Endothelial cell of umbilical vein (primary cell): ENCODE results near the gene CBFA2T3. TPM values are rescaled to one million over a fixed set of nuclear protein-coding genes. Genes with fewer than 3 reads are reported as not detected.

ENCODE experiments used
- BruUV-seq: library from RNA; stranded (reverse); fragments of 400-500 nt; replicated peaks from 2 replicates; lab custom pipeline; 2021; lab: Mats Ljungman, UMichigan
- CTCF ChIA-PET: fragments of 300-600, 350-600 bp; sonication (Branson Sonifier 250); formaldehyde crosslinking; loops from one replicate; lab custom pipeline; 2021; ENCODE audit warnings: antibody characterized with exemption, inconsistent platforms; lab: Charles Lee
- POLR2A ChIA-PET: fragments of 300-600, 350-600 bp; sonication (Branson Sonifier 250); formaldehyde crosslinking; loops from one replicate; lab custom pipeline; 2021; ENCODE audit warnings: antibody characterized with exemption, inconsistent platforms; lab: Charles Lee
- DNase-seq: peaks from one replicate; pipeline ENCODE4 v3.0.0-alpha.2; 2011; ENCODE audit warnings: low read depth, low spot score
- FAIRE-seq: peaks from 2 replicates; lab custom pipeline; 2011; peaks lifted over from hg19 to GRCh38; lab: Jason Lieb, UNC
- H2AFZ ChIP-seq: 2 replicates; pipeline ENCODE4 v1.6.0; 2012; ENCODE audit warnings: low read depth, low read length, control low read depth, inconsistent platforms
- H3K27ac ChIP-seq: 2 replicates; pipeline ENCODE4 v1.5.1; 2011; ENCODE audit warnings: low read depth, mild to moderate bottlenecking, control low read depth, low read length, moderate library complexity; ENCODE audit not compliant: insufficient read depth
- H3K27me3 ChIP-seq, 2 experiments: 2 replicates each; pipeline versions ENCODE4 v1.6.0 to v1.6.1; 2011; ENCODE audit warnings: low read length in 2 of 2, mixed read lengths in 1 of 2; ENCODE audit not compliant: control insufficient read depth in 2 of 2, insufficient read depth in 2 of 2
- H3K36me3 ChIP-seq, 2 experiments: 2 replicates in 1 of 2; 3 replicates in 1 of 2; pipeline ENCODE4 v1.5.1; 2011; ENCODE audit warnings: low read length in 2 of 2, mild to moderate bottlenecking in 1 of 2, moderate library complexity in 1 of 2; ENCODE audit not compliant: control insufficient read depth in 2 of 2, insufficient read depth in 2 of 2; ENCODE audit errors: extremely low read depth in 1 of 2
- H3K4me1 ChIP-seq: 3 replicates; pipeline ENCODE4 v1.5.1; 2011; ENCODE audit warnings: mild to moderate bottlenecking, low read length; ENCODE audit not compliant: control insufficient read depth, insufficient read depth; ENCODE audit errors: extremely low read depth
- H3K4me2 ChIP-seq: 2 replicates; pipeline ENCODE4 v1.6.1; 2011; ENCODE audit warnings: low read length, control low read depth, mixed read lengths; ENCODE audit not compliant: insufficient read depth
- H3K4me3 ChIP-seq, 3 experiments: fragments of 200-600 bp in 1 of 3; sonication (generic), shearing (Covaris generic) in 1 of 3; replicated peaks in 1 of 3; 2 replicates each; pipeline ENCODE4 v1.5.1; 2011 to 2016; ENCODE audit warnings: control low read depth in 3 of 3, low read length in 3 of 3, mild to moderate bottlenecking in 2 of 3, inconsistent platforms in 1 of 3, low read depth in 1 of 3, moderate library complexity in 1 of 3; ENCODE audit not compliant: insufficient read depth in 1 of 3
- H3K79me2 ChIP-seq: 2 replicates; pipeline ENCODE4 v1.6.0; 2012; ENCODE audit warnings: low read length, inconsistent platforms; ENCODE audit not compliant: control insufficient read depth, insufficient read depth
- H3K9ac ChIP-seq: replicated peaks from 2 replicates; pipeline ENCODE3; 2011; ENCODE audit warnings: low read length, control low read depth; ENCODE audit not compliant: insufficient read depth; ENCODE audit errors: extremely low read depth
- H3K9me1 ChIP-seq: replicated peaks from 3 replicates; pipeline ENCODE4 v1.6.0; 2011; ENCODE audit warnings: mild to moderate bottlenecking, low read length; ENCODE audit not compliant: control insufficient read depth, insufficient read depth; ENCODE audit errors: extremely low read depth
- H3K9me3 ChIP-seq: replicated peaks from 2 replicates; pipeline ENCODE4 v1.5.1; 2012; ENCODE audit warnings: low read length, inconsistent platforms; ENCODE audit not compliant: control insufficient read depth, insufficient read depth
- H4K20me1 ChIP-seq: replicated peaks from 2 replicates; pipeline ENCODE3; 2011; ENCODE audit warnings: mild to moderate bottlenecking, low read length; ENCODE audit not compliant: control insufficient read depth, insufficient read depth; ENCODE audit errors: extremely low read depth
- CTCF ChIP-seq, 2 donors: IDR thresholded peaks; 1 replicate in 1 of 2; 2 replicates in 1 of 2; pipeline ENCODE4 v1.5.1; 2011; ENCODE audit warnings: low read length in 2 of 2, mild to moderate bottlenecking in 2 of 2, moderate library complexity in 2 of 2, control low read depth in 1 of 2, inconsistent platforms in 1 of 2, low read depth in 1 of 2; ENCODE audit not compliant: insufficient read depth in 1 of 2; ENCODE audit errors: extremely low read depth in 1 of 2
- EZH2 ChIP-seq: IDR thresholded peaks from 2 replicates; pipeline ENCODE4 v1.6.1; 2012; ENCODE audit warnings: borderline replicate concordance, low read depth, mild to moderate bottlenecking, moderate library complexity, low read length, inconsistent platforms; ENCODE audit not compliant: severe bottlenecking
- FOS ChIP-seq: IDR thresholded peaks from 2 replicates; pipeline ENCODE4 v1.6.1; 2011; ENCODE audit warnings: mild to moderate bottlenecking, low read length, moderate library complexity, borderline replicate concordance; ENCODE audit not compliant: insufficient read depth
- GATA2 ChIP-seq: IDR thresholded peaks from 2 replicates; pipeline ENCODE4 v1.7.0; 2011; ENCODE audit warnings: low read depth, mild to moderate bottlenecking, moderate library complexity, mixed read lengths, low read length; ENCODE audit not compliant: insufficient read length, insufficient read depth
- JUN ChIP-seq: IDR thresholded peaks from 2 replicates; pipeline ENCODE4 v1.6.1; 2011; ENCODE audit warnings: borderline replicate concordance, low read depth; ENCODE audit not compliant: insufficient read length, insufficient read depth
- MAX ChIP-seq: IDR thresholded peaks from 2 replicates; pipeline ENCODE4 v1.6.1; 2011; ENCODE audit not compliant: insufficient read depth, insufficient read length
- MYC ChIP-seq: IDR thresholded peaks from one replicate; pipeline ENCODE4 v1.6.1; 2011; ENCODE audit warnings: mild to moderate bottlenecking, low read depth, low read length
- POLR2A ChIP-seq: IDR thresholded peaks from 2 replicates; pipeline ENCODE4 v1.6.1; 2012; ENCODE audit warnings: low read depth, mild to moderate bottlenecking, control low read depth, low read length
- POLR2AphosphoS5 ChIP-seq: IDR thresholded peaks from 2 replicates; pipeline ENCODE4 v1.6.1; 2012; ENCODE audit warnings: low read depth, mild to moderate bottlenecking, control low read depth, low read length, moderate library complexity; ENCODE audit not compliant: insufficient read depth
- dilution Hi-C: fragments of 300-500 bp; cut with MboI; formaldehyde crosslinking; loops from one replicate; pipeline ENCODE4 v1.15.0; 2019; ENCODE audit warnings: low sequenced_read_pairs; ENCODE audit not compliant: extremely low pct_ligation_motif_present
- intact Hi-C: fragments of 100-400 bp; cut with micrococcal nuclease; formaldehyde crosslinking; loops from one replicate; pipeline ENCODE4 v1.10.0; 2022
- polyA plus RNA-seq, 4 experiments: library from polyadenylated mRNA; depleted of rRNA in 3 of 4; stranded (reverse) in 3 of 4; unstranded in 1 of 4; fragments of >200 nt; gene quantifications; 2 replicates each; pipeline versions ENCODE4 v1.2.1 to v1.2.3, GENCODE V29; 2011 to 2012; ENCODE audit warnings: missing spikeins in 1 of 4
- total RNA-seq: library from RNA; stranded (reverse); gene quantifications from 2 replicates; pipeline ENCODE4 v1.2.3, GENCODE V29; 2021

The CBFA2T3 gene
- total and polyA plus RNA-seq, 2 donors (not counting 3 experiments of a cell fraction or from before 2014, with no cell fraction given), result not detected

GRCh38 chr16:88910284-88911135 lies 66.5 kb downstream of the CBFA2T3 start:
- no peak overlapping the region for H3K4me3 ChIP-seq
- ChIA-PET POLR2A (no interaction called here), CTCF (no interaction called here)
- BruUV-seq, result no TSS peak
- no peak for TF ChIP-seq MAX
- TF ChIP-seq FOS, result no peak
- no peak for TF ChIP-seq CTCF (IDR thresholded peaks at IDR 0.05; ENCODE audit: extremely low read depth in 1 of 2, insufficient read depth in 1 of 2, low read depth in 1 of 2, low read length in 2 of 2)
- no peak for TF ChIP-seq JUN
- TF ChIP-seq MYC, result no peak
- TF ChIP-seq POLR2A, result no peak
- TF ChIP-seq GATA2, result no peak
- TF ChIP-seq POLR2AphosphoS5, result no peak
- TF ChIP-seq EZH2, result no peak
- no peaks in the 10 kb centered on the region for H4K20me1 ChIP-seq
- no peaks in the 10 kb centered on the region for H3K9me3 ChIP-seq
- H3K4me1 ChIP-seq, result no peaks in the 10 kb centered on the region
- H2AFZ ChIP-seq, result no peak overlapping the region
- DNase-seq (no peak), FAIRE-seq (no peak)
- no peak overlapping the region for H3K4me2 ChIP-seq
- H3K27me3 ChIP-seq, result no peaks in the 10 kb centered on the region
- no peak overlapping the region for H3K9ac ChIP-seq
- dilution Hi-C loops (no loop called here), intact Hi-C loops (no loop called here)
- no peaks in the 10 kb centered on the region for H3K36me3 ChIP-seq
- H3K79me2 ChIP-seq, result no peaks in the 10 kb centered on the region
- no peaks in the 10 kb centered on the region for H3K9me1 ChIP-seq
- no peak overlapping the region for H3K27ac ChIP-seq
